Ishikawa (cell line): Measurements from ENCODE around the gene PIAS4.

Experiments used
- CEBPB ChIP-seq: IDR thresholded peaks from 2 replicates; pipeline ENCODE4 v1.6.1; 2012
- CREB1 ChIP-seq: IDR thresholded peaks from 2 replicates; pipeline ENCODE4 v1.6.1; 2012; ENCODE audit warnings: low read depth
- EGR1 ChIP-seq: IDR thresholded peaks from 2 replicates; pipeline ENCODE4 v1.6.1; 2012
- EP300 ChIP-seq: IDR thresholded peaks from 2 replicates; pipeline ENCODE4 v1.6.1; 2012; ENCODE audit warnings: borderline replicate concordance
- FOXM1 ChIP-seq: IDR thresholded peaks from 2 replicates; pipeline ENCODE4 v1.6.1; 2012; ENCODE audit warnings: low read depth, borderline replicate concordance
- MAX ChIP-seq: IDR thresholded peaks from 2 replicates; pipeline ENCODE4 v1.6.1; 2012
- NFIC ChIP-seq: IDR thresholded peaks from 2 replicates; pipeline ENCODE4 v1.6.1; 2012
- RAD21 ChIP-seq: IDR thresholded peaks from 2 replicates; pipeline ENCODE4 v1.6.1; 2012; ENCODE audit warnings: low read depth
- REST ChIP-seq: IDR thresholded peaks from 2 replicates; pipeline ENCODE4 v1.6.1; 2012; ENCODE audit warnings: low read depth, mild to moderate bottlenecking
- TAF1 ChIP-seq: IDR thresholded peaks from 2 replicates; pipeline ENCODE4 v1.6.1; 2012; ENCODE audit warnings: low read depth, mild to moderate bottlenecking
- TCF12 ChIP-seq: IDR thresholded peaks from 2 replicates; pipeline ENCODE4 v1.6.1; 2012; ENCODE audit warnings: low read depth
- TEAD4 ChIP-seq: IDR thresholded peaks from 2 replicates; pipeline ENCODE4 v1.6.1; 2012
- USF1 ChIP-seq: IDR thresholded peaks from 2 replicates; pipeline ENCODE4 v1.6.1; 2012
- YY1 ChIP-seq: IDR thresholded peaks from 2 replicates; pipeline ENCODE4 v1.6.1; 2012; ENCODE audit warnings: low read depth
- ZBTB7A ChIP-seq: IDR thresholded peaks from 2 replicates; pipeline ENCODE4 v1.6.1; 2012; ENCODE audit warnings: low read depth

PIAS4 gene

GRCh38 chr19:4065430-4066175 lies 58.1 kb downstream of the PIAS4 start:
- peak; percentile 10; the same call in 1 of the 2 replicates for TF ChIP-seq TAF1
- no peak for TF ChIP-seq FOXM1
- TF ChIP-seq CEBPB = no peak
- TF ChIP-seq RAD21 = no peak
- 0 out of 2 replicates have a peak, but pooled peaks have one; percentile 10 for TF ChIP-seq USF1
- no peak for TF ChIP-seq CREB1
- TF ChIP-seq ZBTB7A = no peak
- TF ChIP-seq TCF12 = no peak
- TF ChIP-seq YY1 = no peak
- no peak for TF ChIP-seq REST
- TF ChIP-seq MAX = peak; percentile 13
- TF ChIP-seq EP300 = no peak

- TF ChIP-seq TEAD4 = no peak
- peak; percentile 78 for TF ChIP-seq ZBTB7A
- 0 out of 2 replicates have a peak, but pooled peaks have one; percentile 2 for TF ChIP-seq TAF1
These were observed 58.7 kb downstream of the PIAS4 start for GRCh38 chr19:4066176-4066606.

GRCh38 chr19:4066682-4067395 lies 59.3 kb downstream of the PIAS4 start, which contains the start of gene ZBTB7A:
Gene ZBTB7A, minus strand, starts transcription at chr19:4066899. Its CDS starts 11,667 bp downstream, at chr19:4055232.
- TF ChIP-seq NFIC (no peak), ZBTB7A (peak; percentile 34; the same call in 1 of the 2 replicates), RAD21 (no peak), CEBPB (no peak), MAX (peak; percentile 25; the same call in 1 of the 2 replicates), CREB1 (no peak), EP300 (no peak), REST (no peak), TEAD4 (no peak), EGR1 (0 out of 2 replicates have a peak, but pooled peaks have one; percentile 36), TCF12 (no peak; the same call in 1 of the 2 replicates), YY1 (no peak), TAF1 (peak; percentile 40; the same call in 1 of the 2 replicates), FOXM1 (no peak), USF1 (no peak)

GRCh38 chr19:4067396-4068046 lies 60.0 kb downstream of the PIAS4 start:
- TF ChIP-seq TEAD4 (no peak), YY1 (no peak), ZBTB7A (peak; percentile 80)
